Activated CD4-positive, alpha-beta T cell treated with anti-CD3 and anti-CD28 coated beads, Interleukin-2, Interleukin-4, amounts not matched to agents 100 ng/mL and 50 ng/mL, durations not matched to agents 16 hours and 8 hours (primary cell): ENCODE data around the gene C9.
"Not testable (repeated sequence)": the region's sequence is repeated elsewhere in the genome, so short reads cannot be mapped to it uniquely, and the experiment has no call there.

ENCODE experiments used
- DNase-seq: peaks from one replicate; pipeline ENCODE4 v3.0.0-alpha.2; 2020; ENCODE audit warnings: low spot score

Gene C9

DNA sequence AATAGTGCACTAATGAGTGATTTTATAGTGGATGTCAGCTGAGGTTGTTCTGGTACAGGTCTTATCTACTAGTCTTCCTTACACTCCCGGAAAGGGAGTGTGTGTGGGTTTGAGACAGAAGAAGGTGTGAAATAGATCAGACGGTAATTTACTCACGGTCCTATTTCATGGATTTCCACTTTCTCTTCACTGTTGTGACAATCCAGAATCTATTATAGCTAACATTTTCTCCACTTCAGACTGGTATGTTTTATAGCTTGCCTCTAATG is 7.0 kb upstream of the C9 start:
- no peak for DNase-seq

DNA sequence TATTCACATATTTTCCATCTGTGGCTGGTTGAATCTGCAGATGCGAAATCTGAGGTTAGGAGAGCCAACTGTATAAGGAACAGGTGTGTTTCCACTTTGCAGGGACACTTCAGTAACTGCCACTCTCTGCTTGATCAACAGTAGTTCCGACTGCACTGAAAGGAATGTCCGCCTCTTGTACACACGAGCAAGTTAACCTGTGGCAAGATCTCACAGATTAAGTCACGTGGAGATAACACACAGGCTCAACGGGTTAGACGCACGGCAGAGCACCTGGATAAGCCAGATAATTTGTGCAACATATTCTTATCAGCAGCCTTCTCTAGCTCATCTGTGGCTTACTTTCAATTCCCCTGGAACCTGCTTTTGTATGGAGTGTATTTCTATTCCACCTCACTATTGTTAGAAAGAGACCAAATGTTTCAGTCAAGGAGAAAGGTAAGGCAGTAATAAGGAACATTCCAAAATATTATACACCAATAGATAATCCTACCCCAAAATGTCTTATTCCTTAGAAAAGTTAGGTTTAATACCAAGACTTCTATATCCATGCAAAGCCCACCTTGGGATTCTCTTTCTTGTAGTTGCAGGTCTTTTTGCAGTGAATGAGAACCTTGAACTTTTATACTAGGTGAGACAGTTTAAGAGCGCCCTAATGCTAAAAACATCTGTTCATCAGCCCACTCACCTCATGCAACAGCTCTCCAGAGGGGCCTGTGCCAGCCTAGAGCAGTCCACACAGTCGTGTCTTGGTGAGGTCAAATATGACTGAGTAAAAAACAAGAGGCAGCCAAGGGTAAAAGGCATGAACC is 6.5 kb upstream of the C9 start:
- no peak for DNase-seq

GRCh38 chr5:39369123-39369815 is 5.0 kb upstream of the C9 start:
- DNase-seq: no peak

DNA sequence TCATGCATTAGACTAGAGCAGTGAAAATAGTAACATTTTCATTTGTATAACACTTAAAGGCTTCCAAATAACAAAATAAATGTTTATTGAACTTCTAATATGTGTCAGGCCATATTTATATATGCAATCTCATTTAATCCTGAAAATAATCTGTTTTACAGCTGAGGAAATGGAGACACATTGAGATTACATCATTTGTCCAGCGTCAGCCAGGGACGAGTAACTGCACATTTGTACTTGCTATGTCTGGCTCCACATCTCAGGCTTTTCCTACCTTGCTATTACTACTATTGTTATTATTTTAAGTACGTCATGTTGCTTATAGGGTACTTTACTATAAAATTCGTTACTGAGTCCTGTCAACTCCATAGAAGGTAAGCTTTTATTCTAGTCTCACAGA is 3.8 kb upstream of the C9 start:
- DNase-seq: no peak

DNA sequence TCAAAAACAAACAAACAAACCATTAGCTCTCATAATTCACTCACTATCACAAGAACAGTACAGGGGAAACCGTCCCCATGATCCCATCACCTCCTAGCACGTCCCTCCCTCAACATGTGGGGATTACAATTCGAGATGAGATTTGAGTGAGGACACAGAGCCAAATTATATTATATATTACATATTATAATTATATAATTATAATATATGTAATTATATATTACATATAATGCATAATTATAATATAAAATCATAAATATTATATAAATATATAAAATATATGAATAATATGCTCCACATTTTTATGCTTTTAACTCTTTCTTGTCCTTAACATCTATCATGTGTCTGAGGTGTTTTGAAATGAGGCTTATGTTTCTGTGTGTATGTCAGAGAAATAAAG is 3.4 kb upstream of the C9 start:
- no peak for DNase-seq

DNA sequence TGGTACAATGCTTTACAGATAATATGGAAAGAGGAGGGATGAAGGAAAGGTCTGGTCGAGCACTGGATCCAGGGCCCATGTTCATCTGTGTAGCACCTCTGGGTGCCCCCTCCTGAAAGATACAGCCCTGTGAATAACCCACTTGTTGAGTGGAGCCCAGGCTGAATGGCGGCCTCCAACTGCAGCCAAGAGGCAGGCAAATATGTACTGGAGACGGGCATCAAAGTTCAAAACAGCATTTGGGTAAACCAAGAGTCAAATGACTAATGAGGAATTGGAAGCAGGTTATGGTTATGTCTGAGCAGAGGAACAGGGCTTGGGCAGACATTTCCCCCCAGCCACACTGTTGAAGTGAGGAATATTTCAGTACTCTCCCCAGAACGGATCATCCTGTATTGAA is 1.1 kb downstream of the C9 start:
- no peak for DNase-seq

DNA sequence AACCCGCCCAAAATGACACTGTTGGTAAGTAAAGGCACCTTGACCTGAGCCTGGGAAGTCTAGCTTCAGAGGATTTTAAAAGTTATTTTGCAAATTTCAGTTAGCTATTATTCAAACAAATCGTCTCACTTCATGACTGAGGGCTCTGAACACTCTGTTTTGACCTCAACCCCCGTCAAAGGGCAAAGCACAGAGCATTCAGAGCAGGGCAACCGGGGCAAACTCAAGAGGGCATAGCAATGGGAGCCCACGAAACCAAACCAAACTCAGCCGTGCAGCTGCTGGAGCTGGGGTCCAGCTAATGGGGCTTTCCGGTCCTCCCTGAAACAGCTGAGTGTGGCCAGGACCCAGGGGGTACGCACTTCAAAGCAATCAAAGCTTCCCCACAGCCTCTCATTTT is 1.6 kb downstream of the C9 start:
- DNase-seq: no peak

GRCh38 chr5:39361306-39361705 is 3.0 kb downstream of the C9 start:
- no peak for DNase-seq

DNA sequence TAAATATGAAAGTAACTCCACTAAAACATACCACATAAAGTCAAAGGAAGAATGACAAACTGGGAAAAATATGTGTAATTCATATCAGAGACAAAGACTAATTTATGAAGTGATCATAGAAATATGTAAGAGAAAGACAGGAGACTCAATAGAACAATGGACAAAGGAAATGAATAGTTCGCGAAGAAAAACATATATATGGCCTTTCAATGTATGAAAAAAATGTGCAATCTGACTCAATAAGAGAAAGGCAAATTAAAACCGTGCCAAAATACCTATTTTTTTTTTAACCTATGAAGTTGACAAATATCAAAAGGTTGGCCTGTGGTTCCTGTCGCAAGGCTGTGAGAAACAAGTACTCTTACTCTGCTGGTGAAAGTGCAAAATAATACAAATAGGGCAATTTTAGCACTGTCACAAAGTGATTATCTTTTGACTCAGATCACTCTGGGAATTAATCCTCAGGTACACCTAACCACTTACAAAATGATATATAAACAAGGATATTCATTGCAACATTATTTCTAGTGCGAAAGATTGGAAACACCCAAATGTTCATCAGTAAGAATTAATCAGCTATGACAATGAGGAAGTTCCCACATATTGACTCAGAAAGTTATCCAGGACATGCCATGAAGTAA is 3.7 kb downstream of the C9 start:
- peak; percentile 35 for DNase-seq

- no peak for DNase-seq
These were observed 8.0 kb downstream of the C9 start for GRCh38 chr5:39356263-39356662.

DNA sequence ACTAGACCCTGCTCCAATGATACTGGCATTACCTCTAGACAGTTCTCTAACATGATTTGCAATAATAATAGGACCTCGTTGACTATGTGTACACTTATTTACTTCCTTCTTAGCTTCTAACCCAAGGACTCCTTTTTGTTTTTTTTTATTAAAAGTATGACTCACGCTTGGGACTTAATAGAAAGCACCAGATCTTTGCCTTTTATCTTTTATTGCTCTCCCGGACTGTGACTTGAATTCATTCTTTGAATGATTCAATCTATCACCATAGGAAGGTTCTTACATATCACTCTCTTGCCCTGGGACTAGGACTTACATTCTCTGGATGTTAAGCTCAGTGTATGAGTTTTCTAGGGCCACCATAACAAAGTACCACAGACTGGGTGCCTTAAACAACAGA is 9.0 kb downstream of the C9 start:
- no peak for DNase-seq

DNA sequence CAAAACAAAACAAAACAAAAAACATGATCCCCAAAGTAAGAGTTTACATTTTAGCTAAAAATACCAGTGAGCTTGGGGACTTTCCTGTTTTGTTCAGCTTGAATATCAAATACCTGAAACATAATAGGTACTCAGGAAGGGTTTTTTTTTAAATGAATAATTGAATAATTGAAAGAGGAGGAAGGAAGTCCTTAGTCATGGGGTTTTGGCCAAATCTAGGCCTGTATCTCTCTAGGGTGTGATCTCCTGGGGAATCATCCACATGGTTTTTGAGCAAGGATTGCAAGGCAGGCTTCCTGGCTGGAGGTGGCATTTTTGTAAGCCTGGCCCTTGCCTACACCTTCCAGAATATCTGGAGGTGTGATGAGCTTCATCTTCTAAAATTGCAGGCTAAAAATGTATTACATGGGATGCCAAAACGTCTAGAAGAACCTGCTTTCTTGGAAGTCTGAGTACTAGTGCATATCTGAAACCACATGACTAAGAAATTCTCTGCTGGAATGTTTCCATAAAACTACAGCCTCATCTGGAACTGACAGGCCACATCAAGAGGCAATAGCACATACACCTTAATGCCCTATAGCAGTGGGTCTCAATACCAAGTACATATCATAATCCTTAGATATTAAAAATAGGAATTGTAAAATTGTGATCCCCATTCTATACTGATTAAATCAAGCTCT is 10.4 kb downstream of the C9 start:
- DNase-seq: no peak

GRCh38 chr5:39352951-39353350 is 11.3 kb downstream of the C9 start:
- DNase-seq: no peak

- DNase-seq: no peak
These were observed 12.1 kb downstream of the C9 start for GRCh38 chr5:39352170-39352569.

GRCh38 chr5:39349484-39349883 is 14.8 kb downstream of the C9 start:
- no peak for DNase-seq

DNA sequence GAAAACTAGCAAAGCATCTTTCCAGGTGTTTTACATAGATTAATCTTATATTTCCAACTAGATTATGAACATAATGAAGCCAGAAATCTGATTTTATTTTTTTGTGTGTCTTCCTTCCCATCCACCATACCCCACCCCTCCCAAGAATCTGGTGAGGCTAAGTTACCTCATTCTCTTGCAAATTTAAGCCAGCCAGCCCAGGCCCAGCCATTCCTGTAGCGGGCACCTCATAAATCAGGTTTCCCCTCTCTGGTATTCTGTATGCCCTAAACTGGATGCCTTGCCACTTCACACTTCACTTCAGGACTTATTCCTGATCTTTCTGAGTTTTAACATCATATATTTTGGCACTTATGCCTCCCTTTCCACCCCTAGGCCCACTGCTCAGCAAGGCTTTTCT is 21.8 kb downstream of the C9 start:
- DNase-seq: no peak

GRCh38 chr5:39341896-39342295 is 22.4 kb downstream of the C9 start:
- no peak for DNase-seq

DNA sequence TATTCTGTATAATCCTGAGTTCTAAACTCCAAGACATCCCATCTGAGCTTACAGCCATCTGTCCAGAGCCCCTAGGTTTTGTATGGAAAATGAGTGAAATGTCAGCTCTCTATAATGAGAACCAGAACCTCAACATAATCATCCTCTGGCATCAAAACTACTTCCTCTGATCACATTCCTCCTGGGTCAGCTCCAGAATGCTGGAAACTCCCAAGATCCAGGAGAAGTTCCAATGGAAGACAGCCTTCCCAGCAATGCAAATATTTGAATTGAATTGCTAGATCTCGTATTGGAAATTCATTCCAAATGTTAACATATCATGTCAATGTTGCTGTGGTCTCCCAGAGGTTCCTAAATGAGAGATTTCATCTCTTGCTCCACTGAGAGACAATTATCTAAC is 23.8 kb downstream of the C9 start:
- DNase-seq: no peak

- DNase-seq: no peak
These were observed 26.9 kb downstream of the C9 start for GRCh38 chr5:39337252-39337915.

DNA sequence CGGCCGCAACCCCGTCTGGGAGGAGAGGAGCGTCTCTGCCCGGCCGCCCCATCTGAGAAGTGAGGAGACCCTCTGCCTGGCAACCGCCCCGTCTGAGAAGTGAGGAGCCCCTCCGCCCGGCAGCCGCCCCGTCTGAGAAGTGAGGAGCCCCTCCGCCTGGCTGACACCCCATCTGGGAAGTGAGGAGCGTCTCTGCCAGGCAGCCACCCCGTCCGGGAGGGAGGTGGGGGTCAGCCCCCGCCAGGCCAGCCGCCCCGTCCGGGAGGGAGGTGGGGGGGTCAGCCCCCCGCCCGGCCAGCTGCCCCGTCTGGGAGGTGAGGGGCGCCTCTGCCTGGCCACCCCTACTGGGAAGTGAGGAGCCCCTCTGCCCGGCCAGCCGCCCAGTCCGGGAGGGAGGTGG is 30.0 kb downstream of the C9 start:
- not testable (repeated sequence) for DNase-seq

- DNase-seq: no peak
These were observed 31.2 kb downstream of the C9 start for GRCh38 chr5:39333104-39333503.

- DNase-seq: no peak
These were observed 32.4 kb downstream of the C9 start for GRCh38 chr5:39331861-39332381.
